Measurements from ENCODE around the gene KLHDC3. TPM values are rescaled to one million over a fixed set of nuclear protein-coding genes. Genes with fewer than 3 reads are reported as not detected.
A peak's percentile ranks its signal among the peaks of the same experiment; 100 is the strongest.

Gene KLHDC3
- total and polyA plus RNA-seq, 9 of the 15 experiments (the other 6 are each of a cell fraction or from before 2014, with no cell fraction given) = 4.5 to 171 (median 107) TPM

- TF ChIP-seq SNIP1 (IDR thresholded peaks at IDR 0.05; ENCODE audit: low read depth) (no peak), ZFP36 (IDR thresholded peaks at IDR 0.05; ENCODE audit: low read depth, low read length, partially characterized antibody) (peak; percentile 24), HOXB6 (CRISPR knock-in tag; IDR thresholded peaks at IDR 0.05; ENCODE audit: borderline replicate concordance) (no peak), KAT8 (IDR thresholded peaks at IDR 0.05; ENCODE audit: low read depth) (no peak), DIDO1 (tag; IDR thresholded peaks at IDR 0.05; ENCODE audit: low read depth) (peak; percentile 68; the same call in 1 of the 2 replicates), TAF1 (IDR thresholded peaks at IDR 0.05; ENCODE audit: control insufficient read depth, extremely low read depth, insufficient read depth, low read length, severe bottlenecking) (peak; percentile 66), CBX2 (IDR thresholded peaks at IDR 0.05; ENCODE audit: insufficient read depth, low read length, poor library complexity, severe bottlenecking) (no peak), MBD2 (IDR thresholded peaks at IDR 0.05; ENCODE audit: borderline replicate concordance, low read depth) (peak; percentile 46; the same call in 1 of the 2 replicates), SIN3A (IDR thresholded peaks at IDR 0.05; ENCODE audit: borderline replicate concordance in 2 of 2, control insufficient read depth in 1 of 2, low read depth in 2 of 2, low read length in 2 of 2) (peak; percentile 92 to 96), RBFOX2 (IDR thresholded peaks at IDR 0.05; ENCODE audit: low read depth, low read length) (peak; percentile 88), ZNF707 (CRISPR knock-in tag; conservative IDR thresholded peaks at IDR 0.05) (no peak), EP400 (IDR thresholded peaks at IDR 0.05) (peak; percentile 90), SIX5 (IDR thresholded peaks at IDR 0.05; ENCODE audit: borderline replicate concordance in 1 of 2, insufficient read depth in 1 of 2, low read depth in 1 of 2, low read length in 2 of 2) (peak; percentile 79 to 89), TEAD4 (IDR thresholded peaks at IDR 0.05; ENCODE audit: low read length) (peak; percentile 35; the same call in 1 of the 2 replicates), TEAD4 (CRISPR knock-in tag; IDR thresholded peaks at IDR 0.05; ENCODE audit: borderline replicate concordance) (no peak), TBL1XR1 (IDR thresholded peaks at IDR 0.05; ENCODE audit: low read length in 2 of 2) (no peak)
- TF ChIP-seq, protein P1, sequence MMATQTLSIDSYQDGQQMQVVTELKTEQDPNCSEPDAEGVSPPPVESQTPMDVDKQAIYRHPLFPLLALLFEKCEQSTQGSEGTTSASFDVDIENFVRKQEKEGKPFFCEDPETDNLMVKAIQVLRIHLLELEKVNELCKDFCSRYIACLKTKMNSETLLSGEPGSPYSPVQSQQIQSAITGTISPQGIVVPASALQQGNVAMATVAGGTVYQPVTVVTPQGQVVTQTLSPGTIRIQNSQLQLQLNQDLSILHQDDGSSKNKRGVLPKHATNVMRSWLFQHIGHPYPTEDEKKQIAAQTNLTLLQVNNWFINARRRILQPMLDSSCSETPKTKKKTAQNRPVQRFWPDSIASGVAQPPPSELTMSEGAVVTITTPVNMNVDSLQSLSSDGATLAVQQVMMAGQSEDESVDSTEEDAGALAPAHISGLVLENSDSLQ (IDR thresholded peaks at IDR 0.05) = peak; percentile 99
- TF ChIP-seq, protein P2, sequence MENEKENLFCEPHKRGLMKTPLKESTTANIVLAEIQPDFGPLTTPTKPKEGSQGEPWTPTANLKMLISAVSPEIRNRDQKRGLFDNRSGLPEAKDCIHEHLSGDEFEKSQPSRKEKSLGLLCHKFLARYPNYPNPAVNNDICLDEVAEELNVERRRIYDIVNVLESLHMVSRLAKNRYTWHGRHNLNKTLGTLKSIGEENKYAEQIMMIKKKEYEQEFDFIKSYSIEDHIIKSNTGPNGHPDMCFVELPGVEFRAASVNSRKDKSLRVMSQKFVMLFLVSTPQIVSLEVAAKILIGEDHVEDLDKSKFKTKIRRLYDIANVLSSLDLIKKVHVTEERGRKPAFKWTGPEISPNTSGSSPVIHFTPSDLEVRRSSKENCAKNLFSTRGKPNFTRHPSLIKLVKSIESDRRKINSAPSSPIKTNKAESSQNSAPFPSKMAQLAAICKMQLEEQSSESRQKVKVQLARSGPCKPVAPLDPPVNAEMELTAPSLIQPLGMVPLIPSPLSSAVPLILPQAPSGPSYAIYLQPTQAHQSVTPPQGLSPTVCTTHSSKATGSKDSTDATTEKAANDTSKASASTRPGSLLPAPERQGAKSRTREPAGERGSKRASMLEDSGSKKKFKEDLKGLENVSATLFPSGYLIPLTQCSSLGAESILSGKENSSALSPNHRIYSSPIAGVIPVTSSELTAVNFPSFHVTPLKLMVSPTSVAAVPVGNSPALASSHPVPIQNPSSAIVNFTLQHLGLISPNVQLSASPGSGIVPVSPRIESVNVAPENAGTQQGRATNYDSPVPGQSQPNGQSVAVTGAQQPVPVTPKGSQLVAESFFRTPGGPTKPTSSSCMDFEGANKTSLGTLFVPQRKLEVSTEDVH (IDR thresholded peaks at IDR 0.05; ENCODE audit: low read depth, partially characterized antibody) = peak; percentile 87
- TF ChIP-seq, protein P3, sequence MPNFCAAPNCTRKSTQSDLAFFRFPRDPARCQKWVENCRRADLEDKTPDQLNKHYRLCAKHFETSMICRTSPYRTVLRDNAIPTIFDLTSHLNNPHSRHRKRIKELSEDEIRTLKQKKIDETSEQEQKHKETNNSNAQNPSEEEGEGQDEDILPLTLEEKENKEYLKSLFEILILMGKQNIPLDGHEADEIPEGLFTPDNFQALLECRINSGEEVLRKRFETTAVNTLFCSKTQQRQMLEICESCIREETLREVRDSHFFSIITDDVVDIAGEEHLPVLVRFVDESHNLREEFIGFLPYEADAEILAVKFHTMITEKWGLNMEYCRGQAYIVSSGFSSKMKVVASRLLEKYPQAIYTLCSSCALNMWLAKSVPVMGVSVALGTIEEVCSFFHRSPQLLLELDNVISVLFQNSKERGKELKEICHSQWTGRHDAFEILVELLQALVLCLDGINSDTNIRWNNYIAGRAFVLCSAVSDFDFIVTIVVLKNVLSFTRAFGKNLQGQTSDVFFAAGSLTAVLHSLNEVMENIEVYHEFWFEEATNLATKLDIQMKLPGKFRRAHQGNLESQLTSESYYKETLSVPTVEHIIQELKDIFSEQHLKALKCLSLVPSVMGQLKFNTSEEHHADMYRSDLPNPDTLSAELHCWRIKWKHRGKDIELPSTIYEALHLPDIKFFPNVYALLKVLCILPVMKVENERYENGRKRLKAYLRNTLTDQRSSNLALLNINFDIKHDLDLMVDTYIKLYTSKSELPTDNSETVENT (CRISPR knock-in tag; IDR thresholded peaks at IDR 0.05) = peak; percentile 61; the same call in 1 of the 2 replicates
- TF ChIP-seq, protein P4, sequence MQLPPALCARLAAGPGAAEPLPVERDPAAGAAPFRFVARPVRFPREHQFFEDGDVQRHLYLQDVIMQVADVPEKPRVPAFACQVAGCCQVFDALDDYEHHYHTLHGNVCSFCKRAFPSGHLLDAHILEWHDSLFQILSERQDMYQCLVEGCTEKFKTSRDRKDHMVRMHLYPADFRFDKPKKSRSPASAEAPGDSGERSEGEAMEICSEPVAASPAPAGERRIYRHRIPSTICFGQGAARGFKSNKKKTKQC (CRISPR knock-in tag; IDR thresholded peaks at IDR 0.05) = 0 out of 2 replicates have a peak, but pooled peaks have one; percentile 14
Measured at GRCh38 chr6:43013843-43014433, at the start of gene KLHDC3, which contains the start of gene MEA1 (continued).
